K562 (cell line): ENCODE measurements around the gene CDKN1C. TPM values are rescaled to one million over a fixed set of nuclear protein-coding genes. Genes with fewer than 3 reads are reported as not detected.

Source experiments
- STAG1 ChIP-seq: sonication (generic); formaldehyde crosslinking; IDR thresholded peaks from 2 replicates; pipeline ENCODE4 v1.5.0; 2020; ENCODE audit warnings: missing genetic modification reagents, borderline replicate concordance
- polyA plus RNA-seq, 8 experiments: library from polyadenylated mRNA; depleted of rRNA in 4 of 8; stranded (reverse) in 5 of 8; unstranded in 3 of 8; fragments of >200 nt; fragmentation: Nextera tagmentation in 2 of 8; fragmentation: Illumina TruSeq in 1 of 8; extraction: Ambion mirVana in 2 of 8; extraction: Trizol in 1 of 8; gene quantifications; 2 replicates each; pipeline versions ENCODE4 v1.2.1 to v1.2.3, GENCODE V29; 2011 to 2014; ENCODE audit warnings: inconsistent platforms in 1 of 8, missing spikeins in 1 of 8
- total RNA-seq, 7 experiments: library from RNA; depleted of rRNA in 6 of 7; stranded (reverse); fragments of >200 nt in 6 of 7; fragmentation: Illumina TruSeq in 2 of 7; extraction: Trizol in 2 of 7; gene quantifications; 2 replicates each; pipeline versions ENCODE4 v1.2.1 to v1.2.3, GENCODE V29; 2011 to 2021; ENCODE audit warnings: low replicate concordance in 1 of 7
- TF ChIP-seq, protein P1 (sequence below): fragments of 450-650 bp; IDR thresholded peaks from 2 replicates; pipeline ENCODE4 v1.6.1; 2017; ENCODE audit warnings: antibody characterized with exemption, mild to moderate bottlenecking
- TF ChIP-seq, protein P2 (sequence below): sonication (generic); formaldehyde crosslinking; IDR thresholded peaks from 2 replicates; pipeline ENCODE4 v1.9.0; 2022; ENCODE audit warnings: mild to moderate bottlenecking, missing genetic modification reagents
- TF ChIP-seq, protein P3 (sequence below): fragments of 150-350 bp; IDR thresholded peaks from 2 replicates; pipeline ENCODE4 v1.6.1; 2014; ENCODE audit warnings: low read depth, mild to moderate bottlenecking, low read length, borderline replicate concordance

Gene CDKN1C
- total and polyA plus RNA-seq, 9 of the 15 experiments (the other 6 are each of a cell fraction or from before 2014, with no cell fraction given): 2.8 to 21.1 (median 9.3) TPM

GRCh38 chr11:2886191-2886894, 768 bp upstream of the CDKN1C start (continued):
- TF ChIP-seq, protein P1, sequence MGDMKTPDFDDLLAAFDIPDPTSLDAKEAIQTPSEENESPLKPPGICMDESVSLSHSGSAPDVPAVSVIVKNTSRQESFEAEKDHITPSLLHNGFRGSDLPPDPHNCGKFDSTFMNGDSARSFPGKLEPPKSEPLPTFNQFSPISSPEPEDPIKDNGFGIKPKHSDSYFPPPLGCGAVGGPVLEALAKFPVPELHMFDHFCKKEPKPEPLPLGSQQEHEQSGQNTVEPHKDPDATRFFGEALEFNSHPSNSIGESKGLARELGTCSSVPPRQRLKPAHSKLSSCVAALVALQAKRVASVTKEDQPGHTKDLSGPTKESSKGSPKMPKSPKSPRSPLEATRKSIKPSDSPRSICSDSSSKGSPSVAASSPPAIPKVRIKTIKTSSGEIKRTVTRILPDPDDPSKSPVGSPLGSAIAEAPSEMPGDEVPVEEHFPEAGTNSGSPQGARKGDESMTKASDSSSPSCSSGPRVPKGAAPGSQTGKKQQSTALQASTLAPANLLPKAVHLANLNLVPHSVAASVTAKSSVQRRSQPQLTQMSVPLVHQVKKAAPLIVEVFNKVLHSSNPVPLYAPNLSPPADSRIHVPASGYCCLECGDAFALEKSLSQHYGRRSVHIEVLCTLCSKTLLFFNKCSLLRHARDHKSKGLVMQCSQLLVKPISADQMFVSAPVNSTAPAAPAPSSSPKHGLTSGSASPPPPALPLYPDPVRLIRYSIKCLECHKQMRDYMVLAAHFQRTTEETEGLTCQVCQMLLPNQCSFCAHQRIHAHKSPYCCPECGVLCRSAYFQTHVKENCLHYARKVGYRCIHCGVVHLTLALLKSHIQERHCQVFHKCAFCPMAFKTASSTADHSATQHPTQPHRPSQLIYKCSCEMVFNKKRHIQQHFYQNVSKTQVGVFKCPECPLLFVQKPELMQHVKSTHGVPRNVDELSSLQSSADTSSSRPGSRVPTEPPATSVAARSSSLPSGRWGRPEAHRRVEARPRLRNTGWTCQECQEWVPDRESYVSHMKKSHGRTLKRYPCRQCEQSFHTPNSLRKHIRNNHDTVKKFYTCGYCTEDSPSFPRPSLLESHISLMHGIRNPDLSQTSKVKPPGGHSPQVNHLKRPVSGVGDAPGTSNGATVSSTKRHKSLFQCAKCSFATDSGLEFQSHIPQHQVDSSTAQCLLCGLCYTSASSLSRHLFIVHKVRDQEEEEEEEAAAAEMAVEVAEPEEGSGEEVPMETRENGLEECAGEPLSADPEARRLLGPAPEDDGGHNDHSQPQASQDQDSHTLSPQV: peak; percentile 30; the same call in 1 of the 2 replicates
- TF ChIP-seq, protein P2, sequence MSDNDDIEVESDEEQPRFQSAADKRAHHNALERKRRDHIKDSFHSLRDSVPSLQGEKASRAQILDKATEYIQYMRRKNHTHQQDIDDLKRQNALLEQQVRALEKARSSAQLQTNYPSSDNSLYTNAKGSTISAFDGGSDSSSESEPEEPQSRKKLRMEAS (CRISPR knock-in tag): peak; percentile 11; the same call in 1 of the 2 replicates
- TF ChIP-seq STAG1: 0 out of 2 replicates have a peak, but pooled peaks have one; percentile 6
- TF ChIP-seq, protein P3, sequence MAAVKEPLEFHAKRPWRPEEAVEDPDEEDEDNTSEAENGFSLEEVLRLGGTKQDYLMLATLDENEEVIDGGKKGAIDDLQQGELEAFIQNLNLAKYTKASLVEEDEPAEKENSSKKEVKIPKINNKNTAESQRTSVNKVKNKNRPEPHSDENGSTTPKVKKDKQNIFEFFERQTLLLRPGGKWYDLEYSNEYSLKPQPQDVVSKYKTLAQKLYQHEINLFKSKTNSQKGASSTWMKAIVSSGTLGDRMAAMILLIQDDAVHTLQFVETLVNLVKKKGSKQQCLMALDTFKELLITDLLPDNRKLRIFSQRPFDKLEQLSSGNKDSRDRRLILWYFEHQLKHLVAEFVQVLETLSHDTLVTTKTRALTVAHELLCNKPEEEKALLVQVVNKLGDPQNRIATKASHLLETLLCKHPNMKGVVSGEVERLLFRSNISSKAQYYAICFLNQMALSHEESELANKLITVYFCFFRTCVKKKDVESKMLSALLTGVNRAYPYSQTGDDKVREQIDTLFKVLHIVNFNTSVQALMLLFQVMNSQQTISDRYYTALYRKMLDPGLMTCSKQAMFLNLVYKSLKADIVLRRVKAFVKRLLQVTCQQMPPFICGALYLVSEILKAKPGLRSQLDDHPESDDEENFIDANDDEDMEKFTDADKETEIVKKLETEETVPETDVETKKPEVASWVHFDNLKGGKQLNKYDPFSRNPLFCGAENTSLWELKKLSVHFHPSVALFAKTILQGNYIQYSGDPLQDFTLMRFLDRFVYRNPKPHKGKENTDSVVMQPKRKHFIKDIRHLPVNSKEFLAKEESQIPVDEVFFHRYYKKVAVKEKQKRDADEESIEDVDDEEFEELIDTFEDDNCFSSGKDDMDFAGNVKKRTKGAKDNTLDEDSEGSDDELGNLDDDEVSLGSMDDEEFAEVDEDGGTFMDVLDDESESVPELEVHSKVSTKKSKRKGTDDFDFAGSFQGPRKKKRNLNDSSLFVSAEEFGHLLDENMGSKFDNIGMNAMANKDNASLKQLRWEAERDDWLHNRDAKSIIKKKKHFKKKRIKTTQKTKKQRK: no peak
